ENCODE data around the gene PACS2. TPM values are rescaled to one million over a fixed set of nuclear protein-coding genes. Genes with fewer than 3 reads are reported as not detected.
"Not testable (repeated sequence)": the region's sequence is repeated elsewhere in the genome, so short reads cannot be mapped to it uniquely, and the experiment has no call there.

The PACS2 gene
- total RNA-seq, 1 donor from 2014 or later, result 124 TPM

DNA sequence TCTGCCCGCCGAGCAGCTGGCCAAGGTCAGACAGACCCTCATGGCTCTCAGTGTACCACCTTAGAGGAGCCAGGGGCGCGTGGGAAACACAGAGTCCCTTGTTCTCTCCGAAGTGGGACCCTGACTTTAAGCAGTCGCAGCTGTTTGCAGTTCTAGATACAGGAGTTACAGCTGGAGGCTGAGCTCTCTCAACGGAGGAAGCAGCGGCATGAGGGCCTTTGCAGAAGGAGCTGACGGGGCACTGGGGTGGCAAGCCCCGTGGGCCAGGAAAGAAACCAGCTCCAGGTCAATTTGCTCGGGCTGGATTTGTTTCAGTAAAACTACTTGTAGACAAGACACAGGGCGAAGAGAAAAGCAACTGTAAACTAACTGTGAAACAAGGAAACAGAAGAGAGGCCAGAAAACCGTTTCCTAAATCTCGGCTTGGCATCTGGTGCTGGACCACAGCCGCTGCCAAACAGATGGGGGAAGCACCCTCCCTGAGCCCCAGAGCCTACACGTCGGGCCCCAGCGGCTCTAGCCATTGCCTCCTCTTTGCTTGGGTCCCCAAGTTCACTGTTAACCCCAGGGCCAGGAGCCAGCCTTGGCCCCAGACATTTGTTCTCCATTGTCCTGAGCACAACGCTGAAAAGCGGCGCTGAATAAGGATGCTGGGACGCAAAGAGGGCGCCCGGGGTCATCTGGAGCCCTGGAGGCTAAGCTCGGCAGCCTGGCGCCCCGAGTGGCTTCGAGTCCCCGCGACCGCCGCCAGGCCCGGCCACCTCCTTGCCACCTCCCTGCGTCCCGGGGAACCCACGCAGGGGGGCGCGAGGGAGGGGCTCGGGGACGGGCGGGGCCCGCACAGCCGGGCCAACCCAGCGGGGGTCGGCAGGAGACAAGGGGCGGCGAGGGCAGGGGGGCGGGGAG is 914 bp upstream of the PACS2 start:
- DNase-seq (ENCODE audit: extremely low read depth, low read depth, low spot score), result no peak

- no peak for DNase-seq (ENCODE audit: extremely low read depth, low read depth, low spot score)
Observed at GRCh38 chr14:105315211-105315721, 718 bp downstream of the PACS2 start.

DNA sequence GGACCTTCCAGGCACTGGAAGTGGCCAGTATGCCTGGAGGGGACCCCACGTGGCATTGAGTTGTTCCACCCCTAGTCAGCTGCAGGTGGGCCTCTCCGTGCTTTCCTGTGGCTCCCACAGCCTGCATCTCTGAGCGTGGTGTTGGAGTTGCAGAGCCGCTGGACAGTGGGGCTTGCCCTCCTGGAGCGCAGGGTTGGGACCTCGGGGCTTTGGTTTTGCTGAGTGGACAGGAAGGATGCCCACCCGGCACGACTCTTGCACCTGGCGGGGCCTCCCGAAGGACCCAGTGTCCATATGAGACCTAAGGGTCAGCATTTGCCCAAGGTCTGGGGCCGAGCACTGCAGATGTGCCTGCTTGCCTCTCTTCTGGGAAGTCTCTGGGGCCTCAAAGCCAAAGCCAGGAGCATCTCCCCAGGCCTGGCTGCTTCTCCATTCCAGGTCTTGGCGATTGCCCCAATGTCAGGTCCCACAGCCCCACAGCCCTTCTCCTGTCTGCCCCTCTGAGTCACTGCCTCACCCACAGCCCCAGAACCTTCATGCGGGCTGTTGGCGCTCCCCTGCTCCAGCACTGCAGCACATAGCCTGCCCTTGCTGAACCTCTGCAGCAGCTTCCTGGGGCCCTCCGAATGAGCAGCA is 1.5 kb downstream of the PACS2 start:
- DNase-seq (ENCODE audit: extremely low read depth, low read depth, low spot score), result no peak

DNA sequence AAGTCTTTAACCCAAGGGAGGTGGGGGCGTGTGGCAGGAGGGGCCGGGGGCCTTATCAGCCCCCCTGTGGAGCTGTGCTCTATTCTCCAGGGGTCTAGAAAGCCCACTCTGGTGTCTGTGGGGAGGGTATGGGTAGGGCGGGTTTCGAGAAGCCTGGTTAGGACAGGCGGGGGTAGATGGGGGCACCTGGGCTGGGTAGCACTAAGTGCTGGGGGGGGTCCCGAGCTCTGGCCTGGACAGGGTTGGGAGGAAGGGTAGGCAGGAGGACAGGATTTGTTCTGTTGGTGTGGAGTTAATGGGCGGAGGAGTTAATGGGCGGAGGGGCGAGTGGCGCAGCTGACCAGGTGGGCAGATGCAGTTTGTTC is 2.0 kb downstream of the PACS2 start:
- DNase-seq (ENCODE audit: extremely low read depth, low read depth, low spot score), result no peak

GRCh38 chr14:105316968-105317510 is 2.5 kb downstream of the PACS2 start:
- no peak for DNase-seq (ENCODE audit: extremely low read depth, low read depth, low spot score)

- DNase-seq (ENCODE audit: extremely low read depth, low read depth, low spot score), result no peak
Observed at GRCh38 chr14:105317546-105317945, 3.0 kb downstream of the PACS2 start.

DNA sequence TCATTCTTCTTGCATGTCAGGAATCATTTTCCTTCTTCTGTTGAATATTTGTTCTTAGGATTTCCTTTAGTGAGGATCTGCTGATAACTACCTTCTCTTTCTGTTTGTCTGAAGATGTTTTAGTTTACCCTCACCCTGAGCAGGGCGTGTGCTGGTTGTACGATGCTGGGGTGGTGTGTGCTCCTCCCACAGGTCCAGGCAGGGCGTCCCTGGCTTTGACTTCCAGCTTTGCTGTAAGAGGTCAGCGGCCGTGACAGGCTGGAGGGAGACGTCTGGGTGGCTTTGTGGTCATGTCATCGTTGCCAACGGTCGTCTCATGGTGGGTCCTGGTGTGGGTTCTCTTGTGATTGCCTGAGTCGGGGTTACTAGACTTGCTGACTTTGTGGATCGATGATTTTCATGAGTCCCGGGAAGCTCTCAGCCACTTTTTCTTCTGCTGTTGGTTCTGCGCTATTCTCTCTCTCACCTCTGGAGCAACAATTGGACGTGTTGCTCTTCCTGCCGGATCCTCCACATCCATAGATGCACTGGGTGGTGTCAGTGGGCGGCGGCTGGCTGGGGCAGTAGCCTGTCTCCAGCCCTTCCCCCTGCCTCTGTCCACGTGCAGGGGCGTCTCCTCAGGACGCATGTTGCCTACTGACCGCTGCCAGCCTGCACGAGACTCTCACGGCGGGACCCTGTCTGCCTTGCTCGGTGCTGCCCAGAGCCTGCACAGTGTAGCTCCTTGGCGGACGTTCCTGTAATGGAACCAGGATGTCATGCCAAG is 8.4 kb downstream of the PACS2 start:
- no peak for DNase-seq (ENCODE audit: extremely low read depth, low read depth, low spot score)

- DNase-seq (ENCODE audit: extremely low read depth, low read depth, low spot score), result no peak
Observed at GRCh38 chr14:105323663-105324062, 9.1 kb downstream of the PACS2 start.

DNA sequence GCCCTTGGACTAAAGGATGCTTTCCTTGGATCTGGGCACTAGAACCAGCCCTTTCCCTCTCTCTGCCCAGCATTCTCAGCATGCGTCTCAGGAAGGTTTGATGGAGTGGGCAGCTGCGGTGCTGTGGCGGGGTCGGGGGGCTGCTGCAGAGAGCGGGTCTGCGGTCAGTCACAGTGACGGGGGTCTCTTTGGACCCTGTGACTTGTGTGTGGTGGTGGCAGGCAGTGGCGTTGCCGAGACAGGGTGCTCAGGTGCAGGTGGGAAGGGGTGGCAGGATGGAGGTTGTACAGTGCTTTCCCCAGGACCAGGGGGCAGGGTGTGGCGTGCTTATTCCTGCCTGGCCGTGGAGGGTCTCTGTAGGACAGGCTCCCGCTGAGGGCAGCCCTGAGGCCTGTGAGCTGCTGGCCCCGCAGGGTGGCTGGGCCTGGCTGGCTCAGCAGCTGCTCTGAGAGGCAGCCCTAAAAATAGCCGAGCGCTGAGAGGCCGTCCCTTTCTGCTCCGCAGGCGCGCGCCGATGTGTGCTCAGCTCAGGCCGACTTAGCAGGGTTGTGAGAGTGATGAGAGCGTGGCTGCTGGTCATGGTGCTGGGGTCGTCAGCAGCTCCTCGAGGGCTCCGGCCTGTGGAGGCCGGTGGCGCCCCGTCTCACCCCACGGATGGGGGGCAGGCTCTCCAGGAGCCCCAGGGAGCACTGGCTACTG is 9.7 kb downstream of the PACS2 start:
- no peak for DNase-seq (ENCODE audit: extremely low read depth, low read depth, low spot score)

DNA sequence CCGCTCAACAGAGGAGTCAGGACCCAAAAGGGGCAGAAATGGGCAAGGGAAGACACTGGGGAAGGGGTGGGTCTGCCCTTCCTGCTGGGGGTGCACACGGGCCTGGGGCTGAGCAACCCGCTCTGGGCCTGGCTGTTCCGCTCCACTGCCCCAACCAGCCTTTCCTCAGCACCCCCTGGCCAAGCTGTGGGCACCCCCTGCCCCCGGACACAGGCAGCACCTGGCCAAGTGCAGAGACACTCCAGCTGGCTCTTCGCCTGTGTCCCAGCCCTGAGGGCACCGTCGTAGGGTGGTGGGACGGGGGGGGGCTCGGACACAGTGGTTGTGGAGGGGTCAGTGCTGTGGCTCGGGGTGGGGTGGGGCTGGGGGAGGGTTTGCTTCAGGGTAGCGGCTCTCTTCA is 10.3 kb downstream of the PACS2 start:
- DNase-seq (ENCODE audit: extremely low read depth, low read depth, low spot score), result no peak

GRCh38 chr14:105325303-105325702 is 10.8 kb downstream of the PACS2 start:
- DNase-seq (ENCODE audit: extremely low read depth, low read depth, low spot score), result no peak

DNA sequence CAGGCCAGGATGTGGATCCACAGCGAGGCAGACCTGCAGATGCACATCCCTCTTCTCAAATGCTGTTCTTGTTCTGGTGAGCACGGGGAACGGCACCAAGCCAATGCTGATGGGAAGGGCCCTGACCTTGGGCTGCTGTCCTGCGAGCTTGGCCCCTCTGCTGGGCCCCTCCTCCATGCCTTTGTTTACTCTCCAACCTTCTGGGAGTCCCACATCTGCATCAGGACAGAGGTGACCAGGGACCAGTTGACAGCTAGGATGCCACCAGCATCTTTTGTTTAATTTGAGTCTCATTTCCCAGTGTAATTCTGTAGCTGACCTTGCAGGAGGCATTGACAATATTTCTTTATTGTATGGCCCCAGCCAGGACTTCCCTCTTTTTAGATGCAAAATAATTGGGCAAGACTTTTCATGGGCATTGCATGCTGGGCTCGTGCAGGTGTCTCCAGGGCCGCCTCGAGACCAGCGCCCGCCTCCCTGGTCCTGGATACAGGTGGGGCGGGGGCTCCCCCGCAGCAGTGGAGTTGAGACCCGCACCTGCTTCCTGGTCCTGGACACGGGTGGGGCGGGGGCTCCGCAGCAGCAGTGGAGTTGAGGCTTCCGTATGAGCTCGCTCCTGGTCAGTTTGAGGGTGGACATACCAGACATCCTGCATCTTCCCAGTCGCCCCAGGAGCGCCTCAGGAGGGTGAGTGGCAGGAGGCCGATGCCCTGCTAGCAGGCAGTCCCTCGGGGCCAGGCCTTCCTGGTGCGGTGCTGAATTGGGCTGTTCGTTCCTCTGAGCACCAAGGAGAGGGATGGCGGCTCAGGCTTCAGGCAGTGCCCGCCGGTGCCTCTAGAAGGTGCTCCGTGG is 11.4 kb downstream of the PACS2 start:
- DNase-seq (ENCODE audit: extremely low read depth, low read depth, low spot score), result no peak

DNA sequence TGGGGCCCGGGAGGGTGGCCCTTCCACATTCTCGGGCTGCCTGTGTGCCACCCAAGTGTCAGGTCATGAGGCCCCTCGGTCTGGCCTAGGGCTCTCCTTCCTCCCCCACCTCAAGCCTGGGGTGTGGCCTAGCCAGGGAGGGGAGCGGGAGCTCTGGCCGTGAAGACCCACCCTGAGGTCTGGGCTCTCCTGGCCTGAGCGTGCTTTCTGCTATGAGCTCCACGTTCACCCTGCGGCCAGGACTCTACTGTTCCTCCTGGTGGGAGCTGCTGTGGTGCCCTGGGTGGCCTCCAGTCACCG is 12.0 kb downstream of the PACS2 start:
- DNase-seq (ENCODE audit: extremely low read depth, low read depth, low spot score), result no peak

DNA sequence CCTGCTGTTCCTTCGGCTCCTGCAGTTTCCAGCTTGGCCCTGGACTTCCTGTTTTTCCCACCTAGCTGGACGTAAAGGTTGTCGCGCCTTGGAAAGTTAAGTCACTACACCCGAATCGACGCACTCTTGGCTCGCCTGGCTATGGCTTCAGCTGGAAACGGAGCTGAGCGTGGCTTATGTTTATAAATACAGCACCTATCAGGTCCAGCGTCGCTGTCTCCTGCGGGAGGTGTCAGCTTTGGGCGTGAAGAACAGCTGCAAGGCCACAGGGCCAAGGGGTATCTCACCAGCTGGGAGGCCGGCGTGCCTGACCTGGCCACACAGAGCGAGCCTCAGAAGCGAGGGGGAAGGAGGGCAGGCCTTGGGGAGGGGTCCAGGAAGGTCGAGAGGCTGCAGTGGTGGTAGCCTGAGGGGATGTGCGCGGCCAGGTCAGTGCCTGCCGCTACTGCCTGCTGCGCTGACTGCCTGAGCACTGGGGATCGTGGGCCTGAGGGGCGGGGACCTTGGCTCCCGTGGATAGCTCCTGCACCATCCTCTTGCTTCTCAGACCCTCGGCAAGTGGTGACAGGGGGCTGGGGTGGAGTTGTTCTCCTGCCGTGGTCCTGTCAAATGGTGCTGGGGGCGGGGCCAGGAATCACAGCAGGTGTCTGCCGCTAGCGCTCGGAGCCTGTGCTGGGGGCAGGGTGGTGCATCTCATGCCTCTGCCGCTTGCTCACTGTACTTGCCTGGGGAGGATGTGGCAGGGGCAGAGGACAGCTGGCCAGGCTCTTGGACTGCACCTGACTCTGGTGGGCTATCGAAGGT is 12.5 kb downstream of the PACS2 start:
- DNase-seq (ENCODE audit: extremely low read depth, low read depth, low spot score), result no peak

GRCh38 chr14:105327695-105328045 is 13.1 kb downstream of the PACS2 start:
- not testable (repeated sequence) for DNase-seq (ENCODE audit: extremely low read depth, low read depth, low spot score)

- no peak for DNase-seq (ENCODE audit: extremely low read depth, low read depth, low spot score)
Observed at GRCh38 chr14:105328070-105328677, 13.6 kb downstream of the PACS2 start.

GRCh38 chr14:105328678-105329390 is 14.3 kb downstream of the PACS2 start:
- no peak for DNase-seq (ENCODE audit: extremely low read depth, low read depth, low spot score)
